MCF 10A (cell line): ENCODE results near the gene TMEM53. TPM values are rescaled to one million over a fixed set of nuclear protein-coding genes. Genes with fewer than 3 reads are reported as not detected.

ENCODE experiments used
- BruUV-seq: library from RNA; stranded (reverse); fragments of 400-500 nt; replicated peaks from 2 replicates; lab custom pipeline; 2021; lab: Mats Ljungman, UMichigan
- CTCF ChIA-PET: fragments of 300-600 bp; sonication (Branson Sonifier 250); formaldehyde crosslinking; extraction: SDS; loops from one replicate; lab custom pipeline; 2021; ENCODE audit warnings: antibody characterized with exemption, inconsistent platforms; lab: Yijun Ruan, JAX
- POLR2A ChIA-PET: fragments of 300-600, 350-650 bp; sonication (Branson Sonifier 250); formaldehyde crosslinking; extraction: SDS; loops from one replicate; lab custom pipeline; 2020; ENCODE audit warnings: antibody characterized with exemption, inconsistent platforms; lab: Yijun Ruan, JAX
- DNase-seq: peaks from one replicate; pipeline ENCODE4 v3.0.0-alpha.2; 2018; ENCODE audit not compliant: unreplicated experiment
- H3K27ac Mint-ChIP-seq: one replicate; pipeline ENCODE4 v1.8.0; 2022; ENCODE audit warnings: mild to moderate bottlenecking, low read depth, mixed read lengths; ENCODE audit not compliant: unreplicated experiment
- H3K27me3 Mint-ChIP-seq: one replicate; pipeline ENCODE4 v1.8.0; 2022; ENCODE audit warnings: mixed read lengths; ENCODE audit not compliant: insufficient read depth, unreplicated experiment
- H3K36me3 Mint-ChIP-seq: one replicate; pipeline ENCODE4 v1.8.0; 2022; ENCODE audit warnings: mild to moderate bottlenecking, moderate library complexity, mixed read lengths; ENCODE audit not compliant: insufficient read depth, unreplicated experiment
- H3K4me1 Mint-ChIP-seq: one replicate; pipeline ENCODE4 v1.8.0; 2022; ENCODE audit warnings: mixed read lengths; ENCODE audit not compliant: insufficient read depth, unreplicated experiment
- H3K4me3 Mint-ChIP-seq: one replicate; pipeline ENCODE4 v1.8.0; 2022; ENCODE audit warnings: mild to moderate bottlenecking, moderate library complexity, mixed read lengths; ENCODE audit not compliant: unreplicated experiment
- H3K9me3 Mint-ChIP-seq: one replicate; pipeline ENCODE4 v1.8.0; 2022; ENCODE audit warnings: mixed read lengths; ENCODE audit not compliant: unreplicated experiment
- CTCF ChIP-seq: fragments of 200-600 bp; IDR thresholded peaks from one replicate; pipeline ENCODE4 v1.8.0; 2022; ENCODE audit warnings: antibody characterized with exemption, mild to moderate bottlenecking; ENCODE audit not compliant: unreplicated experiment
- intact Hi-C: fragments of 100-400 bp; cut with micrococcal nuclease; formaldehyde crosslinking; loops from 2 replicates; pipeline ENCODE4 v1.14.1; 2022
- total RNA-seq: library from RNA; stranded (reverse); gene quantifications from 2 replicates; pipeline ENCODE4 v1.2.3, GENCODE V29; 2022

The TMEM53 gene
- total RNA-seq, 1 experiment from 2014 or later, result 2.2 TPM

- Mint-ChIP-seq H3K4me3 (no peak overlapping the region), H3K27ac (no peak overlapping the region), H3K4me1 (peaks cover 7% of the 10 kb centered on the region), H3K9me3 (no peaks in the 10 kb centered on the region), H3K27me3 (no peaks in the 10 kb centered on the region), H3K36me3 (no peaks in the 10 kb centered on the region)
- TF ChIP-seq CTCF, result no peak
- CTCF ChIA-PET, result interaction anchor here (0.9 kb wide), 1 partner anchor 228 kb away, joined by 4 read pairs; no protein-coding TSS in a partner anchor
- POLR2A ChIA-PET, result no interaction called here
- intact Hi-C loops, result no loop called here
- no TSS peak for BruUV-seq
- no peak for DNase-seq
Measured at GRCh38 chr1:44606701-44607281, 67.5 kb downstream of the TMEM53 start.

- POLR2A ChIA-PET, result interaction anchor here (1.1 kb wide), 1 partner anchor 26 kb away, joined by 3 read pairs; no protein-coding TSS in a partner anchor
- Mint-ChIP-seq H3K4me3 (no peak overlapping the region), H3K4me1 (peaks cover 7% of the 10 kb centered on the region), H3K27ac (no peak overlapping the region), H3K27me3 (no peaks in the 10 kb centered on the region), H3K36me3 (no peaks in the 10 kb centered on the region), H3K9me3 (no peaks in the 10 kb centered on the region)
- peak; percentile 35 for DNase-seq
- no peak for TF ChIP-seq CTCF
- intact Hi-C loops, result no loop called here
- BruUV-seq, result no TSS peak
- CTCF ChIA-PET, result no interaction called here
Measured at GRCh38 chr1:44605914-44606615, 68.2 kb downstream of the TMEM53 start.

DNA sequence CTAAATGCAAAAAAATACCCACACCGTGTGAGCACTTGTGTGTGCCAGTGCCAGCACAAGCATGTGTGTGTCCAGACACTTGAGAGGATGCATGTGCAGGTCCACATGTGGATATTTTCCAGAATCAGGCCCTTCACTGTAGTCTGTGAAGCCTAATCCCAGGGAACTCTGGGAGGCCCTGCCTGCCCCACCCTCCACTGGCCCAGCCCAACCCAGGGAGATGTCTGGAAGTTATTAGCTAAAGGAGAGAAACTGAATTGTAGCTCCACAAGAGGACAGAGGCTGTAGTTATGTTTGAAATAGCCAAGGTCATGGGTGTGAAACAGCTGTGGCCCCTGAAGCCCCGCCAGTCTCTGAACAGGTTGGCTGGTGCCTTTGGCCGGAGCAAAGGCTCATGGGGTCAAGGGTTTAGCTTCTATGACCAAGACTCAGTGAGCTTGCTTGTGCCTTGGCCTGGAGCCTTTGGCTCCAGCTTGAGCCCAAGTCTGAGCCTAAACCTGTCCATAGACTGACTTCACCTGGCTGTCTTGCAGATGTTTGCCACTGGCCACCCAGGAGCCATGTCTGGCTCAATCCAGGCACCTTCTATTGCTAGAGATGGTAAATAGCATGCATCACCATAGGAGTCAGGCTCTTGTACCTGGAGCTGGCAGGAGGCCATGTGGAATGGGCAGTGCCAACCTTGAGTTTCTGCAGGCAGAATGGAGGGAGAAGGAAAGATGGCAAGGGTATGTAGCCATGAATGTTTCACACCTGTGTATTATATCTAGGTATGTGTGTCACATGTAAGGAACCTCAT is 69.9 kb downstream of the TMEM53 start:
- no peaks in the 10 kb centered on the region for H3K9me3 Mint-ChIP-seq
- no peak overlapping the region for H3K4me3 Mint-ChIP-seq
- no peak for TF ChIP-seq CTCF
- intact Hi-C loops, result no loop called here
- peaks cover 7% of the 10 kb centered on the region for H3K4me1 Mint-ChIP-seq
- no peak for DNase-seq
- BruUV-seq, result no TSS peak
- H3K27me3 Mint-ChIP-seq, result no peaks in the 10 kb centered on the region
- H3K36me3 Mint-ChIP-seq, result no peaks in the 10 kb centered on the region
- ChIA-PET CTCF (interaction anchor here (0.6 to 2.6 kb wide), 6 partner anchors 9 to 387 kb away, joined by 3 to 13 read pairs (median 4); no protein-coding TSS in a partner anchor), POLR2A (interaction anchor here (0.8 to 1.4 kb wide), 6 partner anchors 9 to 387 kb away, joined by 3 to 4 read pairs (median 3); no protein-coding TSS in a partner anchor)
- no peak overlapping the region for H3K27ac Mint-ChIP-seq
